ENCODE measurements around the gene APOBEC3A. TPM values are rescaled to one million over a fixed set of nuclear protein-coding genes. Genes with fewer than 3 reads are reported as not detected.

The APOBEC3A gene
- total RNA-seq, 1 donor from 2014 or later: not detected

- no peak for TF ChIP-seq CTCF (IDR thresholded peaks at IDR 0.05; ENCODE audit: unreplicated experiment)
- DNase-seq (ENCODE audit: low spot score): no peak
- H3K4me3 Mint-ChIP-seq (ENCODE audit: unreplicated experiment): no peak overlapping the region
- no peaks in the 10 kb centered on the region for H3K36me3 Mint-ChIP-seq (ENCODE audit: low read depth, unreplicated experiment)
- H3K27ac Mint-ChIP-seq (ENCODE audit: unreplicated experiment): no peak overlapping the region
- H3K4me1 Mint-ChIP-seq (ENCODE audit: unreplicated experiment): peaks cover 14% of the 10 kb centered on the region
- H3K27me3 Mint-ChIP-seq (ENCODE audit: unreplicated experiment): peaks cover 4% of the 10 kb centered on the region
- no peaks in the 10 kb centered on the region for H3K9me3 Mint-ChIP-seq (ENCODE audit: unreplicated experiment)
These were observed 53.5 kb downstream of the APOBEC3A start for GRCh38 chr22:39010946-39011345.

Other genes with a start within 250 kb of the APOBEC3A start
- 74.4 TPM for gene SUN2, start 201.6 kb upstream of the APOBEC3A start, total RNA-seq (ENCODE audit: unreplicated experiment)
- gene DNAL4, start 163.5 kb upstream of the APOBEC3A start, total RNA-seq (ENCODE audit: unreplicated experiment): 20.2 TPM
- gene NPTXR, start 113.6 kb upstream of the APOBEC3A start, total RNA-seq (ENCODE audit: unreplicated experiment): 0.62 TPM
- 11.0 TPM for gene CBX6, start 85.4 kb upstream of the APOBEC3A start, total RNA-seq (ENCODE audit: unreplicated experiment)
- 1.0 TPM for gene APOBEC3B, start 24.7 kb downstream of the APOBEC3A start, total RNA-seq (ENCODE audit: unreplicated experiment)
- gene APOBEC3C, start 56.6 kb downstream of the APOBEC3A start, total RNA-seq (ENCODE audit: unreplicated experiment): 10.9 TPM
- 6.5 TPM for gene APOBEC3D, start 63.5 kb downstream of the APOBEC3A start, total RNA-seq (ENCODE audit: unreplicated experiment)
- 21.1 TPM for gene APOBEC3F, start 83.3 kb downstream of the APOBEC3A start, total RNA-seq (ENCODE audit: unreplicated experiment)
- 9.0 TPM for gene APOBEC3G, start 119.7 kb downstream of the APOBEC3A start, total RNA-seq (ENCODE audit: unreplicated experiment)
- not detected for gene APOBEC3H, start 139.6 kb downstream of the APOBEC3A start, total RNA-seq (ENCODE audit: unreplicated experiment)
- gene CBX7, start 195.1 kb downstream of the APOBEC3A start, total RNA-seq (ENCODE audit: unreplicated experiment): 3.5 TPM

Data from endothelial cell (in vitro differentiated cells).